GM18502 (cell line): ENCODE data around the gene CFAP73.
"Not testable (repeated sequence)": the region's sequence is repeated elsewhere in the genome, so short reads cannot be mapped to it uniquely, and the experiment has no call there.

Experiments used
- ATAC-seq: cut with Tn5 transposase; IDR thresholded peaks from one replicate; pipeline ENCODE4 v1.9.1; 2021; ENCODE audit warnings: mild to moderate bottlenecking; ENCODE audit not compliant: unreplicated experiment, poor library complexity

CFAP73 gene

DNA sequence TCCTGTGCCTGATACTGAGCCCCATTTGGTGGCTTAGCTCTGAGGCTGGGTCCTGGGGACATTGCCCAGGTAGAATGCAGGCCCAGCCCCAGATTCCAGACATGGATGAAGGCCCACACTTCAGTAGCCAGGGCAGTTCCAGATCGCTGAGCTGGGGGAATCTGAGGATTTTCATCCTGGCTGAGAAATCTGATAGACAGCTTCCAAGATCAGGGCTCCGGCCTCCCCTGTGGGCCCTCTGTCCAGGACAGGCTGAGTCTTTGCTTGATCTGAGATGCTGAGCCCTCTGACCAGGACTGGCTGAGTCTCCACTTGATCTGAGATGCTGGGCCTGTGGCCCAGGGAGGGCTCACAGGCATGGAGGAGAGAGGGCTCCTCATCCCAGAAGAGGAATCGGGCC lies 10.7 kb upstream of the CFAP73 start:
- ATAC-seq = no peak

GRCh38 chr12:113140706-113141105 lies 8.8 kb upstream of the CFAP73 start:
- ATAC-seq = no peak

GRCh38 chr12:113141716-113142115 lies 7.8 kb upstream of the CFAP73 start:
- not testable (repeated sequence) for ATAC-seq

GRCh38 chr12:113142173-113142885 lies 7.2 kb upstream of the CFAP73 start:
- no peak for ATAC-seq

GRCh38 chr12:113142886-113143332 lies 6.6 kb upstream of the CFAP73 start:
- no peak for ATAC-seq

- ATAC-seq = no peak
Measured at GRCh38 chr12:113143959-113144358, 5.6 kb upstream of the CFAP73 start.

DNA sequence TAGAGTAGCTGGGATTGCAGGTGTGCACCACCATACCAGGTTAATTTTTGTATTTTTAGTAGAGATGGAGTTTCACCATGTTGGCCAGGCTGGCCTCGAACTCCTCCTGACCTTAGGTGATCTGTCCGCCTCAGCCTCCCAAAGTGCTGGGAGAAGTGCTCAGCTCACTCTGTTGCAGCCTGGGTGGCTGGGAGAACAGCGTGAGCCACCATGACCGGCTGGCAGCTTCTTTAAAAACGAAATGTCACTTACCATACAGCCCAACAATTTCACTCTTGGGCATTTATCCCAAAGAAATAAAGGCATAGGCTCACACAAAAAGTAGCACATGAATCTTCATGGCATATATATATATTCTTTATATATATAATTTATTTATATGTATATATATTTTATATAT lies 4.7 kb upstream of the CFAP73 start:
- no peak for ATAC-seq

DNA sequence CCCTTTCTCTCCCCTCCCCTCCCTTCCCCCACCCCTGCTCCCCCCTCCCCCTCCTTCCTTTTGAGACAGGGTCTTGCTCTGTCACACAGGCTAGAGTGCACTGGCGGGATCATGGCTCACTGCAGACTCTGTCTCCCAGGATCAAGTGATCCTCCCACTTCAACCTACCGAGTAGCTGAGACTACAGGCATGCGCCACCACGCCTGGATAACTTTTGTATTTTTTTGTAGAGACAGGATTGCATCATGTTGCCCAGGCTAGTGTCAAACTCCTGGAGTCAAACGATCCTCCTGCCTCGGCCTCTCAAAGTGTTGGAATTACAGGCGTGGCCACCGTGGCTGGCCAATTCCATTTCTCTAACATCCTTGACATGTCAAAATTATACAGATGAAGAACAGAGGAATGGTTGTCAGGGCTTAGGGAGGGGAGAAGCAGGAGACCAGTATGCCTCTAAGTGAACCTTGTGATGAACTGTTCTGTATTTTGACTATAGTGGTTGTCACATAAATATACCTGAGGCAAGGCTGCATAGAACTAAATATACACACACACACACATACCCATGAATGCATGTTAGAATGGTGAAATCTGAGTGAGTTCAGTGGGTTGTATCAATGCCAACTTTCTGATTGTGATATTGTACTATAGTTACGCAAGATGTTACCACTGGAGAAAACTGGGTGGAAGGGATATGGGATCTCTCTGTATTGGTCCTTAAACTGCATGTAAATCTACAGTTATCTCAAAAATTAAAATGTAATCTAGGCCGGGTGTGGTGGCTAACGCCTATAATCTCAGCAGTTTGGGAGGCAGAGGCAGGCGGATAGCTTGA lies 3.6 kb upstream of the CFAP73 start:
- no peak for ATAC-seq

DNA sequence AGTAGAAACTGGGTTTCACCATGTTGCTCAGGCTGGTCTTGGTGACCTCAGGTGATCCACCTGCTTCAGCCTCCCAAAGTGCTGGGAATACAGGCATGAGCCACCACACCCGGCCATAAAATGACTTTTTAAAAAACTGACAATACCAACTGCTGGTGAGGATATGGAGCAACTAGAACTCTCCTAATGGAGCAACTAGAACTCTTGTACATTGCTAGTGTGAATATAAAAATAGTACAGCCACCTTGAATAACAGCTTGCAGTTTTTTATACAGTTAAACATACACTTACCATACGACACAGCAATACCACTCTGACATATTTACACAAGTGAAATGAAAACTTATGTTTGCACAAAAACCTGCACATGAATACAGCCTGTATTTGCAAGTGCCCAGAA lies 2.5 kb upstream of the CFAP73 start:
- ATAC-seq = no peak

- no peak for ATAC-seq
Measured at GRCh38 chr12:113151655-113152054, 2.1 kb downstream of the CFAP73 start.

GRCh38 chr12:113152196-113152834 lies 2.8 kb downstream of the CFAP73 start:
- no peak for ATAC-seq

DNA sequence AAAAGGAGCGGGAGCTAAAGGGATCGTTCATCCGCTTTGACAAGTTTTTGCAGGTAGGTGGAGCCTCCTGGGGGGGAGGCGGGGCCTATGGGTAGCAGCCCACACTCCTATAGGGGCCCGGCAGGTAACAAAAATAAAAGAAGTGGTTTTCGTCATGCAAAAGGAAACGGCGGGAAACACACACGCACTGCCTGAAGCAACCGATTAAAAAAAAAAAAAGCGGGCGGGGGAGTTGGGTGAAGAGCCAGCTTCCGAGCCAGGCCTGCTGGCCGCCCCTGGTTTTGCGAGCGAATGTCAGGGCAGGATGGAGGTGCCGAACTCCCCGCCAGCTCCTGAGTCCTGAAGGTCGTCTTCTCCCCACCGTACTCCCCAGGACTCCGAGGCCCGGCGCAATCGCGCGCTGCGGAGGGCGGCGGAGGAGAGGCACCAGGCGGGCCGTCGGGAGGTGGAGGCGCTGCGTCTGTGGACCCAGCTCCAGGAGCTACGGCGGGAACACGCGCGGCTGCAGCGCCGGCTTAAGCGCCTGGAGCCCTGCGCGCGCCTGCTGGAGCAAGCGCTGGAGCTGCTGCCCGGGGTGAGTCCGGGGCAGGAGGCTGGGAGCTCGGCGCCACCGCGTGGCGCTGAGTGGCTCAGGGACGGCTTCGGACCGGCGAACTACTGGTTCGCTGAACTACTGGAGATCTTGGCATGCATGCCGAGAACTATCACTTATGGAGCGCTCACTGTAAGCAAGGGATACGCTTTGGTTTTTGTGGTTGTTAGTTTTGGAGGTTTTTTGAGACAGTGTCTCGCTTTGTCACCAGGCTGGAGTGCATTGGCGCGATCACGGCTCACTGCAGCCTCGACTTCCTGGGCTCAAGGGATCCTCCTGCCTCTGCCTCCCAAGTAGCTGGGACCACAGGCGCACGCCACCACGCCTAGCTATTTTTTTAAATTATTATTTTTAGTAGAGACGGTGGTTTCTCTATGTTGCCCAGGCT lies 3.6 kb downstream of the CFAP73 start:
- peak; percentile 59 for ATAC-seq

- ATAC-seq = no peak
Measured at GRCh38 chr12:113154351-113154973, 4.9 kb downstream of the CFAP73 start.

GRCh38 chr12:113155060-113155459 lies 5.5 kb downstream of the CFAP73 start:
- ATAC-seq = no peak

DNA sequence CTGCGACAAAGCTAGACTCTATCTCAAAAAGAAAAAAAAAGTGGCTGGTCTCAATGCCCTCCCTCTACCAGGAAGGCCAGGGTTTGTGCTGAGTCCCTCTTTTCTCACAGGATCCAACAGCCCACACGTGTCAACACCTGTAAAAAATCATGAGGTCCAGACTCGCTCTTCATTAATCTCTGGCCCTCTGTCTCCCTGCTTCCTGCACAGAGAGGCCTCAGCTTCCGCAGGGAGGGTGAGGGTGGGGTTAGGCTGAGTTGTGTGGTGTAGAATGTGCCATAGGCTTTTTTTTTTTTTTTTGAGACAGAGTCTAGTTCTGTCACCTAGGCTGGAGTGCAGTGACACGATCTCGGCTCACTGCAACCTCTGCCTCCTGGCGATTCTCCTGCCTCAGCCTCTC lies 6.1 kb downstream of the CFAP73 start:
- ATAC-seq = no peak

- no peak for ATAC-seq
Measured at GRCh38 chr12:113157218-113157859, 7.8 kb downstream of the CFAP73 start.

DNA sequence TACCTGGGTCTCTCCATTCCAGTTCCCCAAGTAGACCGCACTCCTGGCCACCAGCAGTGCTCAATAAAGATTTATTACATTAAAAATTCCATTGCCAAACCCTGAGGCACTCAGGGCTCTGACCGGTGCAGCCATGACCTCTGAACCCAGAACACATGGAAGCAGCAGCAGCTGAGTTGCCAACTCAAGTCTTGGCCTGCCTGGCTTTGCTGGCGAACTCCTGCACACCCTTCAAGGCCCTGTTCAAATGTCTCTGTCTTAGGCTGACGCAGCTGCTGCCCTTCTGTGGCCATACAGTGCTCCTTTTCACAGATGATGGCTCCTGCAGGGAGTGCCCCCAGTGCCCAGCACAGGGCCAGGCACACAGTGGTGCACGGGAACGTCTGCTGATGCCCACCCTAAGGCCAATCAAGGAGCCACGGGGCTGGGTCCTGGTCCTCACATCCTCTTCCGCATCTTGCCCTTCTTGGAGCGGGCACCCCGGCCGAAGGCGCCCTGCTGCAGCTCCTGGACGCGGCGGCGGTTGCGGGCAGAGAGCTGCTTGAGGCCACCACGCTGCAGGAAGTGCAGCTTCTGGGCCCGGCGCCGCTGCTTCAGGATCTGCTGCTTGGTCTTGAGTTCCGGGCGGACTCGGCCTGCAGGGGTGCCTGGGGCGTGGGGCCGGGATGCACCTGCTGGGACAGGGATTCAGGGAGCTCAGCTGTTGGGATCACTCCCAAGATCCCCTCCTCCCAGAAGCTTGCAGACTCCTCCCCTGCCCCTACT lies 9.1 kb downstream of the CFAP73 start:
- no peak for ATAC-seq

GRCh38 chr12:113159937-113160336 lies 10.4 kb downstream of the CFAP73 start:
- no peak for ATAC-seq
